GM18511 (cell line): ENCODE measurements around the gene RAB15.
A peak's percentile ranks its signal among the peaks of the same experiment; 100 is the strongest.

Experiments used
- ATAC-seq: cut with Tn5 transposase; IDR thresholded peaks from one replicate; pipeline ENCODE4 v1.9.1; 2021; ENCODE audit warnings: mild to moderate bottlenecking, moderate library complexity; ENCODE audit not compliant: unreplicated experiment

RAB15 gene

DNA sequence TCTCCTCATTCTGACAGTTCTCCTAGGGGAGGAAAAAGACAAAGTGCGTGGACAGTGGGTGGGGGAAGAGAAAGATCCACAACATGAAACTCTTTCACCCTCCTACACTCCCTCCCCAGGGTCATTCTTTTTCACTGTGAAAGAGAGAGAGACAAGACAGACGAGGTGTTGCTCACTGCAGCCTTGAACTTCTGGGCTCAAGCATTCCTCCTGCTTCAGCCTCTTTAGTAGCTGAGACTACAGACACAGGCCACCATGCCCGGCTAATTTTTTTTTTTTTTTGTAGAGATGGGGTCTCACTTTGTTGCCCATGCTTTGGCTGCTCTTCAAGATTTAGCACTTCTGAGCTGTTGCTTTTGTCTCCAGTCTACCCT is 32.3 kb downstream of the RAB15 start:
- no peak for ATAC-seq

- ATAC-seq, result no peak
These were observed 32.9 kb downstream of the RAB15 start for GRCh38 chr14:64938972-64939816.

- no peak for ATAC-seq
These were observed 34.3 kb downstream of the RAB15 start for GRCh38 chr14:64937821-64938193.

DNA sequence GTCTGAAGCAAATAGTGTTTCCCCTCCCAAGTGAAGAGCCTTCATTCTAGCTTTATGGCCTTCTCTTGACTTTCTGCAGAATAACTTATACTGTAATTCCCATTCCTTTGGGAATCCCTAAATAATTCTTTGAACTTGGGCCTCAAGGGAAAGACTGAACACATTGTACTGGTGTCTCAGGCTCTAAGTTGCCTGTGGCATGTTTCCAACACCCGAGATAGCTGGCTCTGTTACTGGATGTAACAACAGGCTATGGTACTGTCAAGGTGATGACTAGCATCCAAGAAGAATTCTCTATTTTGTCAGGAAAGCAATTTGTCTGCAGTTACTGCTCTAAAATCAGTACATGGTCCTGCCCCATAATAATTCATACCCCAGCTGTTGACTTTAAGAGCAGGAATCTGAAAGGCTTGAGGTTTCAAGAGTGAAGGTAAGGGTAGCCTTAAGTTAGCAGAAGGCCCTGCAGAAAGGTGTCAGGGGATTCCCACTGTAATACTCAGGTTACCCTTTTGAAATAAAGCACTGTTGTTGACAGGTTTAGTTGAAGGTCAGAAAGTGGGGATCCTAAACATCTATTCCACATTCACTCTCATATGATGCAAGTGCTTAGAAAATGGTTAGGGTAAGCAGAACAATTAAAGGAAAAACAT is 34.8 kb downstream of the RAB15 start:
- no peak for ATAC-seq

DNA sequence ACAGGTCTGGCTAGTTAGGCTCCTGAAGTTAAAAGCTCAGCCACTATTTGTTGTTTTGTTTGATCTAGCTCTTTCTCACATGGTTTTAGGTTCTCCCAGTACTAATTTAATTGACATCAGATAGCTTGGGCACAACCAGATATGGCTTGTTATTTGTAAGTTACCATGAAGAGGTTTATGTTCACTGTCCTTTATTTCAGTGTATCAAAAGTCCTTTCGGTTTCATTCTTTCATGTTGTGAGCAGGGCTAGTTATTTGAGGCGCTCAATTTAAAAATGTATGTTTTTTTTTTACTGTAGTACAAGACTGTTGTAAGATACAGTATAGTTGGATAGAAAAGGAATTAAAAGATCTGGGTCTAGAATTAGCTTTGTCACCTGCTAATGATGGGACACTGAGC is 36.6 kb downstream of the RAB15 start:
- no peak for ATAC-seq

GRCh38 chr14:64934338-64934929 is 37.7 kb downstream of the RAB15 start:
- no peak for ATAC-seq

DNA sequence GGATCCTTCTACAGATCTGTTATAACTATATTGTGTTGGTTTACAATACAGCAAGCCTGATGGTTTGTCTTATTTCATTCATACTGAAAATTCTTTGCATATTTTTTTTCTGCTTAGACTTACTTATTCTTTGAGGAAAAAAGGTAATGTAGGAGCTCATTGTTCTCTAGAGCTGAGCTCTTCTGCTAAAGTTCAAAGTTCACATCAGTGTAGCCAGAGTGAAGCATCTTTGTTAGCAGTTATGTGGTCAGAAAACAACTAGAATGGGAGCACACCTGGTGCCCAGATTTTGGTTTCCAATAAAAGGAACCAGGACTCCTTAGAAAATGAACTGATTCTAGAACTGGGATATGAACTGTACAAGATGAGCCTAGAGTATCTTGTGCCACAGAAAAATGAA is 39.9 kb downstream of the RAB15 start:
- no peak for ATAC-seq

- no peak for ATAC-seq
These were observed 41.0 kb downstream of the RAB15 start for GRCh38 chr14:64931123-64931522.

- ATAC-seq, result no peak
These were observed 41.9 kb downstream of the RAB15 start for GRCh38 chr14:64930085-64930843.

- no peak for ATAC-seq
These were observed 43.1 kb downstream of the RAB15 start for GRCh38 chr14:64929014-64929359.

- ATAC-seq, result peak; percentile 87
These were observed 43.7 kb downstream of the RAB15 start for GRCh38 chr14:64928239-64929013.

DNA sequence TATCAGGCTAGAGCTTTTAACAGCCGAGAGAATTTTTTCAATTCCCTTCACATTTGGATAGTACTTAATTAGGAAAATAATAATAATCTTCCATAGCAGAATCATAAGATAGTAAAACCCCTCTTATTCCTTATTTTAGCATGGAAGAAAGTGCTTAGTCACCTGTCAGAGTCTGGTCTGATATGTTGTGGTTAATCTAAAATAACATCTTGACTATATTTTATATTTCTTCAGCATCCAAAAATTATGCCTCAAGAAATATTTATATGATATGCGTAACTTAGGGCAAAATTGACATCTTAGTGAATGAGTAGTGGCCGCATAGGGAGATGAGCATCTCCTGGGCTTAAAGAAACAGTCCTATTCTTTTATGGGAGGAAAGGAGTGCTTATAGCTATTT is 45.1 kb downstream of the RAB15 start:
- no peak for ATAC-seq

DNA sequence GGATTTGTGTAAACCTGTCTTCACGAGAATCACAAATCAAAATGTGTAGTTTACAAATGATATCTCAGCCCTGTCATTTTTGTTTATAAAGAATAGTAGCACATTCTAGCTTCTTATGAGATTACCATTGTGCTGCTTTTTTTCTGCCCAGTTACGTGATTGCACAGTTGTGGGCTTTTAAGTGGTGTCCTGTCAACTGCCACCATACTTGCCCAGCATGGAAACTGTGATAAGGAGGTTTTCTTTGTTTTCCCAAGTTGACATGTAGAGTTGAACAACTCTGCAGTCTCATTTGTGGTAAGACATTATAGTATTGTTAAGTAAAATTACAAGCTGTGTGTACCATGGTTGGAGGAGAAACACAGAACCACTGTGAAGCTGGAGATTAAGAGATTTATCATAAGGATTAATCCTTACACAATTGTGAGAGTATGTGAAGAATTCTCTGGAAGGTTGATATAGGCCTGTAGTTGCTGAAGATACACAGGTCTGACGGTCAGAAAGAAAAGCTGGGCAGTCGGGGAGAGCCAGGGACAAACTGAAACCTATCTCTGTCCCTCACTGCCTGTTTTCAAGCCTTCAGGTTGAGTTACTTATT is 45.6 kb downstream of the RAB15 start:
- no peak for ATAC-seq

DNA sequence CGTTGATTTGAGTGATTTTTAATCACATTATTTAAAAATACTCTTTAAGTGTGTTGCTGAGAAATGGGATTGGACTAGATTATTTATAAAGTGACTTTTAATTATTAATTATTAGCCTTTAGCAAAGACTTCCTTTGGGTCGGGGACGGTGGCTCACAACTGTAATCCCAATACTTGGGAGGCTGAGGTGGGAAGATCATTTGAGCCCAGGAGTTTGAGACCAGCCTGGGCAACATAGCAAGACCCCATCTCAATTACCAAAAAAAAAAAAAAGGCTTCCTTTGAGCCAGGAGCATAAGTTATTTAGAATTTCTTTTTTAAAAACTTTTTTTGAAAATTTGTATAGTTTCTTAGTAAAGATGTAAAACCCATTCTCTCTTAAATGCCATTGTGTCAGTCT is 49.1 kb downstream of the RAB15 start:
- ATAC-seq, result no peak

DNA sequence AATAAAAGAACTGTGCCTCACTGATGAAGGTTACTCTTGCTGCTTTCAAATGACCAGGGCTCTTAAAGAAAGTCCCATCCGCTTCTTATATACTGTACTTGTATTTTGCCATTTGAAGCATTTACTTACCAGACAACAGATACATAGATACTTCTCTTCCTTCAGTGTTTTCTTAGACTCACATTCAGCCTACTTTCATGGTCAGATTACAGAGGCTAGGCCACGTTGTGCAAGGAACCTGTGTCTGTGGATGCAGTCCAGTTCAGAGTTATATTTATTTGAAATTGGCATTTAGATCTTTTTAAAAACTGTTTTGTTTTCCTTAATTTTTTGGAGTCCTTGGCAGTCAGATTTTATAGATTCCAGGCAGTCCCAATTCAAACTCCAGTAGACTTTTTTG is 51.7 kb downstream of the RAB15 start:
- ATAC-seq, result no peak

- ATAC-seq, result no peak
These were observed 52.5 kb downstream of the RAB15 start for GRCh38 chr14:64919618-64920017.

DNA sequence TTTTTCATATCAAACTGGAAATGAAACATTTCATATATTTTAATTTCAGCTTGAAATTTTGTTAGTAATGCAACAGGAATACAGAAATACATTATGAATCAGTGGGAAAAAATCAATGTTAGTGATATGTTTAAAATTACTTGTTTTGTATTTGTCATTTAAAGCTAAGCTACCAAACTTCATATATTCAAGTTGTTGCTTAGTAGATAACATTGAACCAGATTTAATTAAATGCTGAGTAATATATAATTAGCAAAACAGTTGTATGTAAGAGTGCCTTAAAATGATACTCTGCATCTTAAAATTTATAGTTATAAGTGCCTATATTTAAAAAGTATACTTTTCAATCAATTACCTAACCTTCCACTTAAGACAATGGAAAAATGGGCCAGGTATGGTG is 52.9 kb downstream of the RAB15 start:
- ATAC-seq, result no peak

GRCh38 chr14:64918216-64918615 is 53.9 kb downstream of the RAB15 start:
- ATAC-seq, result no peak

DNA sequence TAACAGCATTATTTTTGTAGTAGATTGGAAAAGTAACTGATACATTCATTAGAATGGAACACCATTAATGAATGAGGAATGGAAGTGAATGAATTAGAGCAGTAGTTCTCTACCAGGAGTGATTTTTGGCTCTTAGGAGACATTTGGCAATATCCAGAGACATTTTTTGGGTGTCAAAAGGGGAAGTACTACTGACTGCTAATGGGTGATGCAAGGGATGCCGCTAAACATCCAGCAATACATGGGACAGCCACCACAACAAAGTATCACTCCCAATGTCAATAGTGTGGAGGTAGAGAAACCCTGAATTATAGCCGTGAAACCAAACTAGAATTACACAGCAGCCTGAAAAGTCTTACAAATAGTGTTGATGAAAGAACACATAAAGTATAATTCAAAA is 56.3 kb downstream of the RAB15 start:
- ATAC-seq, result no peak

DNA sequence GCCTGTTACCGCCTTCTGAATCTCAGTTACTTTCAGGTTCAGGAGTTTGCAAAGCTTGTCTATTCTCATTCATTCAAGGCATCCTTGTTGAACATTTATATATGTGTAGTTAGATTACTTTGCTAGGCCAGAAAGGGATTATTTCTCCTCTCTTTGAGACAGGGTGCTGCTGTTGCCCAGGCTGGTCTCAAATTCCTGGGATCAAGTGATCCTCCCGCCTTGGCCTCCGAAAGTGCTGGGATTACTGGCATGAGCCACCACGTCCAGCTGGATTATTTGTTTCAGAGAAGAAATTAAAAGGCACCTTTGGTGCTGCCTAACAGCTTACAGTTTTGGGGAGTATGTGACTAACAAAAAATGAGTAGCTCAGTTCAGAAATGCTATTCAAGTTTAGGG is 57.1 kb downstream of the RAB15 start:
- no peak for ATAC-seq
